Gastrocnemius medialis (tissue), 4 donors: ENCODE measurements around the gene RXRG. TPM values are rescaled to one million over a fixed set of nuclear protein-coding genes. Genes with fewer than 3 reads are reported as not detected.

ENCODE experiments used
- ATAC-seq, 2 donors: fragments of 150-250 bp; one replicate each; pipeline ENCODE4 v1.9.1; 2016
- DNase-seq, 2 donors: peaks; one replicate each; pipeline ENCODE4 v3.0.0-alpha.2; 2019
- H3K27ac ChIP-seq, 4 donors: fragments of 200-600 bp; sonication (generic); 1 replicate in 1 of 4; 2 replicates in 3 of 4; pipeline ENCODE4 v1.5.1; 2016 to 2018; ENCODE audit warnings: mild to moderate bottlenecking in 2 of 4, moderate library complexity in 1 of 4
- H3K27me3 ChIP-seq, 3 donors: fragments of 200-600 bp; sonication (generic) in 2 of 3; 1 replicate in 1 of 3; 2 replicates in 2 of 3; pipeline versions ENCODE4 v1.5.1 to v1.6.0; 2016 to 2019; ENCODE audit warnings: mild to moderate bottlenecking in 1 of 3, moderate library complexity in 1 of 3
- H3K36me3 ChIP-seq, 2 donors: fragments of 200-600 bp; sonication (generic) in 1 of 2; one replicate each; pipeline ENCODE4 v1.5.1; 2017 to 2018
- H3K4me1 ChIP-seq, 2 donors: fragments of 200-600 bp; sonication (generic) in 1 of 2; one replicate each; pipeline ENCODE4 v1.5.1; 2016 to 2017; ENCODE audit warnings: mild to moderate bottlenecking in 2 of 2
- H3K4me3 ChIP-seq, 4 donors: fragments of 200-600 bp; sonication (generic) in 3 of 4; 1 replicate in 1 of 4; 2 replicates in 3 of 4; pipeline ENCODE4 v1.5.1; 2016 to 2019; ENCODE audit warnings: mild to moderate bottlenecking in 2 of 4
- H3K9me3 ChIP-seq, 3 donors: fragments of 200-600 bp; sonication (generic) in 2 of 3; 1 replicate in 1 of 3; 2 replicates in 2 of 3; pipeline ENCODE4 v1.5.1; 2016 to 2019
- CTCF ChIP-seq, 5 experiments: fragments of 450-650 bp in 3 of 5; fragments of 200-600 bp in 2 of 5; sonication (generic) in 2 of 5; IDR thresholded peaks in 4 of 5; conservative IDR thresholded peaks in 1 of 5; 1 replicate in 4 of 5; 2 replicates in 1 of 5; pipeline ENCODE4 v1.5.1; 2016 to 2019; ENCODE audit warnings: antibody characterized with exemption in 5 of 5, mild to moderate bottlenecking in 3 of 5, moderate library complexity in 3 of 5
- POLR2A ChIP-seq, 2 donors: fragments of 450-650 bp; IDR thresholded peaks; one replicate each; pipeline ENCODE4 v1.6.1; 2017; ENCODE audit warnings: antibody characterized with exemption in 2 of 2, mild to moderate bottlenecking in 2 of 2, moderate library complexity in 2 of 2
- in situ Hi-C, 4 donors: fragments of 200-750 bp; cut with MboI; loops; one replicate each; pipeline versions ENCODE4 v1.15.0 to v1.8.0; 2017; ENCODE audit warnings: low sequenced_read_pairs in 4 of 4
- intact Hi-C: fragments of 100-400 bp; cut with DNase I; formaldehyde crosslinking; loops from one replicate; pipeline ENCODE4 v1.15.1; 2023; ENCODE audit warnings: low total_unique reads
- total RNA-seq, 4 donors: library from RNA; depleted of rRNA; stranded (reverse); fragments of >200 nt; gene quantifications; one replicate each; pipeline versions ENCODE4 v1.1.0 to v1.2.3, GENCODE V29; 2016

The RXRG gene
- total RNA-seq, 4 donors from 2014 or later: 4.2 to 15.9 (median 6.0) TPM

GRCh38 chr1:165443539-165444311, 1.2 kb downstream of the RXRG start:
- peak; percentile 61 to 67 for DNase-seq
- in situ Hi-C loops (no loop called here), intact Hi-C loops (loop anchor here (2.0 to 10.0 kb wide), 3 partner anchors 21 to 79 kb away; no protein-coding TSS in a partner anchor)
- Histone ChIP-seq H3K4me1 (peaks cover 13 to 26% of the 10 kb centered on the region in 2 donors), H3K36me3 (no peaks in the 10 kb centered on the region), H3K9me3 (no peaks in the 10 kb centered on the region), H3K27me3 (no peaks in the 10 kb centered on the region), H3K4me3 (peak overlapping the region; percentile 59 to 71 (median 63)), H3K27ac (peak overlapping the region; percentile 77 to 88 (median 84))
- ATAC-seq: peak; percentile 72 to 86
- TF ChIP-seq CTCF (IDR thresholded peaks at IDR 0.05 in 4 of 5, conservative IDR thresholded peaks at IDR 0.05 in 1 of 5) (no peak), POLR2A (IDR thresholded peaks at IDR 0.05) (peak in 1 of 2 donors; percentile 14)

GRCh38 chr1:165442653-165443052, 2.3 kb downstream of the RXRG start:
- no peaks in the 10 kb centered on the region for H3K9me3 ChIP-seq
- H3K4me3 ChIP-seq: no peak overlapping the region
- H3K27me3 ChIP-seq: no peaks in the 10 kb centered on the region
- no peaks in the 10 kb centered on the region for H3K36me3 ChIP-seq
- intact Hi-C loops: loop anchor here (2.0 to 10.0 kb wide), 2 partner anchors 20 to 78 kb away; no protein-coding TSS in a partner anchor
- TF ChIP-seq POLR2A (IDR thresholded peaks at IDR 0.05): no peak
- peaks cover 14 to 26% of the 10 kb centered on the region in 2 donors for H3K4me1 ChIP-seq
- no peak for DNase-seq
- no peak for ATAC-seq
- peak overlapping the region in 1 of 4 donors; percentile 88 for H3K27ac ChIP-seq
- in situ Hi-C loops: no loop called here

GRCh38 chr1:165442053-165442452, 2.9 kb downstream of the RXRG start:
- H3K9me3 ChIP-seq: no peaks in the 10 kb centered on the region
- H3K4me3 ChIP-seq: no peak overlapping the region
- TF ChIP-seq CTCF (IDR thresholded peaks at IDR 0.05 in 4 of 5, conservative IDR thresholded peaks at IDR 0.05 in 1 of 5): no peak
- TF ChIP-seq POLR2A (IDR thresholded peaks at IDR 0.05): no peak
- DNase-seq (no peak), ATAC-seq (no peak)
- H3K27ac ChIP-seq: peak overlapping the region in 1 of 4 donors; percentile 10
- intact Hi-C loops: loop anchor here (2.0 to 10.0 kb wide), 2 partner anchors 19 to 77 kb away; no protein-coding TSS in a partner anchor
- H3K36me3 ChIP-seq: no peaks in the 10 kb centered on the region
- H3K4me1 ChIP-seq: peaks cover 20 to 29% of the 10 kb centered on the region in 2 donors
- in situ Hi-C loops: no loop called here
- no peaks in the 10 kb centered on the region for H3K27me3 ChIP-seq

GRCh38 chr1:165441166-165441880, 3.6 kb downstream of the RXRG start:
- no peak for DNase-seq
- H3K4me1 ChIP-seq: peaks cover 20 to 31% of the 10 kb centered on the region in 2 donors
- TF ChIP-seq CTCF (IDR thresholded peaks at IDR 0.05 in 4 of 5, conservative IDR thresholded peaks at IDR 0.05 in 1 of 5) (no peak), POLR2A (IDR thresholded peaks at IDR 0.05) (no peak)
- intact Hi-C loops: loop anchor here (10.0 kb wide), 1 partner anchor 77 kb away; no protein-coding TSS in a partner anchor
- H3K4me3 ChIP-seq: no peak overlapping the region
- H3K27me3 ChIP-seq: no peaks in the 10 kb centered on the region
- no peaks in the 10 kb centered on the region for H3K9me3 ChIP-seq
- H3K36me3 ChIP-seq: no peaks in the 10 kb centered on the region
- no peak for ATAC-seq
- no peak overlapping the region for H3K27ac ChIP-seq
- in situ Hi-C loops: no loop called here

- Histone ChIP-seq H3K4me1 (peaks cover 16 to 31% of the 10 kb centered on the region in 2 donors), H3K27me3 (no peaks in the 10 kb centered on the region), H3K27ac (no peak overlapping the region), H3K9me3 (no peaks in the 10 kb centered on the region), H3K36me3 (no peaks in the 10 kb centered on the region), H3K4me3 (no peak overlapping the region)
- no peak for TF ChIP-seq POLR2A (IDR thresholded peaks at IDR 0.05)
- no peak for TF ChIP-seq CTCF (IDR thresholded peaks at IDR 0.05 in 4 of 5, conservative IDR thresholded peaks at IDR 0.05 in 1 of 5)
- DNase-seq (no peak), ATAC-seq (no peak)
- intact Hi-C loops (no loop called here), in situ Hi-C loops (no loop called here)
These were observed 5.6 kb downstream of the RXRG start for GRCh38 chr1:165439330-165439729.
